A673 (cell line): ENCODE data around the gene FKBP1A. TPM values are rescaled to one million over a fixed set of nuclear protein-coding genes. Genes with fewer than 3 reads are reported as not detected.

ENCODE experiments used
- BruUV-seq: library from RNA; stranded (reverse); fragments of 400-500 nt; replicated peaks from 2 replicates; lab custom pipeline; 2021; lab: Mats Ljungman, UMichigan
- CTCF ChIA-PET: fragments of 300-600 bp; sonication (Branson Sonifier 250); formaldehyde crosslinking; loops from one replicate; lab custom pipeline; 2022; ENCODE audit warnings: antibody characterized with exemption; lab: Charles Lee
- POLR2A ChIA-PET: fragments of 300-600 bp; sonication (Branson Sonifier 250); formaldehyde crosslinking; loops from one replicate; lab custom pipeline; 2022; ENCODE audit warnings: antibody characterized with exemption; ENCODE audit not compliant: low non-redundant PET; lab: Charles Lee
- DNase-seq: peaks from one replicate; pipeline ENCODE4 v3.0.0-alpha.2; 2015; ENCODE audit warnings: low spot score
- H3K27ac ChIP-seq: fragments of 200-600 bp; sonication (generic); 2 replicates; pipeline ENCODE4 v1.5.1; 2016; ENCODE audit warnings: mixed run types, low read depth, mild to moderate bottlenecking, mixed read lengths, antibody characterized with exemption, low read length; ENCODE audit not compliant: poor library complexity, severe bottlenecking
- H3K27me3 ChIP-seq: fragments of 200-600 bp; sonication (generic); replicated peaks from 2 replicates; pipeline ENCODE4 v1.6.1; 2017; ENCODE audit warnings: mixed run types, low read depth, mild to moderate bottlenecking, mixed read lengths, antibody characterized with exemption, low read length; ENCODE audit not compliant: insufficient read depth, poor library complexity
- H3K36me3 ChIP-seq: fragments of 200-600 bp; sonication (generic); 2 replicates; pipeline ENCODE4 v1.6.1; 2016; ENCODE audit warnings: mixed run types, mild to moderate bottlenecking, mixed read lengths, antibody characterized with exemption, low read length; ENCODE audit not compliant: insufficient read depth, poor library complexity, severe bottlenecking
- H3K4me1 ChIP-seq: fragments of 200-600 bp; sonication (generic); 2 replicates; pipeline ENCODE4 v1.6.1; 2017; ENCODE audit warnings: mixed run types, mild to moderate bottlenecking, mixed read lengths, antibody characterized with exemption, low read length; ENCODE audit not compliant: insufficient read depth, poor library complexity, severe bottlenecking
- H3K4me3 ChIP-seq: fragments of 200-600 bp; sonication (generic); 2 replicates; pipeline ENCODE4 v1.5.1; 2016; ENCODE audit warnings: low read depth, mixed run types, mild to moderate bottlenecking, mixed read lengths, low read length; ENCODE audit not compliant: poor library complexity, severe bottlenecking
- H3K9me3 ChIP-seq: fragments of 200-600 bp; sonication (generic); 2 replicates; pipeline ENCODE4 v1.6.1; 2016; ENCODE audit warnings: mixed run types, low read depth, mild to moderate bottlenecking, mixed read lengths, antibody characterized with exemption, low read length; ENCODE audit not compliant: poor library complexity, severe bottlenecking
- CTCF ChIP-seq: fragments of 300-800, 200-600 bp; sonication (generic); conservative IDR thresholded peaks from 2 replicates; pipeline ENCODE4 v1.5.1; 2017; ENCODE audit warnings: low read depth, mild to moderate bottlenecking, antibody characterized with exemption, low read length, moderate library complexity, mixed read lengths
- EZH2 ChIP-seq: fragments of 200-600 bp; sonication (generic); IDR thresholded peaks from 2 replicates; pipeline ENCODE4 v1.6.1; 2017; ENCODE audit warnings: borderline replicate concordance, low read depth, mild to moderate bottlenecking, mixed read lengths, antibody characterized with exemption, low read length; ENCODE audit not compliant: poor library complexity, severe bottlenecking
- intact Hi-C: fragments of 100-400 bp; cut with micrococcal nuclease; formaldehyde crosslinking; loops from one replicate; pipeline ENCODE4 v1.10.0; 2022; ENCODE audit not compliant: unreplicated experiment
- total RNA-seq: library from RNA; stranded (reverse); gene quantifications from 2 replicates; pipeline ENCODE4 v1.2.3, GENCODE V29; 2021

Gene FKBP1A
- total RNA-seq, 1 experiment from 2014 or later, result 264 TPM

GRCh38 chr20:1393507-1393882, 641 bp upstream of the FKBP1A start:
- Histone ChIP-seq H3K9me3 (no peaks in the 10 kb centered on the region), H3K4me3 (peak overlapping the region; percentile 97), H3K27ac (peak overlapping the region; percentile 81), H3K27me3 (no peaks in the 10 kb centered on the region), H3K36me3 (no peaks in the 10 kb centered on the region), H3K4me1 (peaks cover 37% of the 10 kb centered on the region)
- ChIA-PET POLR2A (no interaction called here), CTCF (interaction anchor here (0.6 kb wide), 1 partner anchor 75 kb away, joined by 8 read pairs; no protein-coding TSS in a partner anchor)
- no peak for TF ChIP-seq EZH2
- no peak for TF ChIP-seq CTCF
- intact Hi-C loops, result loop anchor here (2.0 to 10.0 kb wide), 2 partner anchors 69 to 169 kb away; partner anchors contain the start of gene RAD21L1
- no TSS peak for BruUV-seq
- DNase-seq, result no peak

GRCh38 chr20:1392443-1392692, 486 bp downstream of the FKBP1A start:
- CTCF ChIA-PET, result no interaction called here
- Histone ChIP-seq H3K36me3 (no peaks in the 10 kb centered on the region), H3K9me3 (no peaks in the 10 kb centered on the region), H3K4me1 (peaks cover 38% of the 10 kb centered on the region), H3K4me3 (peak overlapping the region; percentile 97), H3K27me3 (no peaks in the 10 kb centered on the region), H3K27ac (peak overlapping the region; percentile 81)
- no peak for TF ChIP-seq EZH2
- TF ChIP-seq CTCF, result no peak
- intact Hi-C loops, result loop anchor here (2.0 to 10.0 kb wide), 2 partner anchors 68 to 168 kb away; partner anchors contain the start of gene RAD21L1
- no TSS peak for BruUV-seq
- POLR2A ChIA-PET, result no interaction called here
- no peak for DNase-seq

- peak; percentile 51 for DNase-seq
- POLR2A ChIA-PET, result interaction anchor here (0.6 kb wide), 1 partner anchor 74 kb away, joined by 4 read pairs; no protein-coding TSS in a partner anchor
- Histone ChIP-seq H3K27ac (peak overlapping the region; percentile 81), H3K9me3 (no peaks in the 10 kb centered on the region), H3K36me3 (no peaks in the 10 kb centered on the region), H3K4me1 (peaks cover 38% of the 10 kb centered on the region), H3K4me3 (peak overlapping the region; percentile 97), H3K27me3 (no peaks in the 10 kb centered on the region)
- TF ChIP-seq CTCF, result no peak
- no peak for TF ChIP-seq EZH2
- intact Hi-C loops, result loop anchor here (2.0 to 10.0 kb wide), 2 partner anchors 67 to 167 kb away; partner anchors contain the start of gene RAD21L1
- CTCF ChIA-PET, result no interaction called here
- no TSS peak for BruUV-seq
Measured at GRCh38 chr20:1391640-1392442, 1.0 kb downstream of the FKBP1A start.
